Measurements from ENCODE around the gene FAM53A.

GRCh38 chr4:1608196-1608820 is 75.8 kb downstream of the FAM53A start:
- TF ChIP-seq POLR2AphosphoS5 (IDR thresholded peaks at IDR 0.05): no peak
- no peak for TF ChIP-seq POLR2A (IDR thresholded peaks at IDR 0.05)
- no peak for TF ChIP-seq CTCF (IDR thresholded peaks at IDR 0.05)

Data from gastroesophageal sphincter (tissue), 3 donors.